Bronchial epithelial cell (primary cell): ENCODE results near the gene KCNN3. TPM values are rescaled to one million over a fixed set of nuclear protein-coding genes. Genes with fewer than 3 reads are reported as not detected.

ENCODE experiments used
- DNase-seq: peaks from one replicate; pipeline ENCODE4 v3.0.0-alpha.2; 2010; ENCODE audit warnings: low read depth
- FAIRE-seq: peaks from 2 replicates; lab custom pipeline; 2011; peaks lifted over from hg19 to GRCh38; lab: Jason Lieb, UNC
- H3K27me3 ChIP-seq: 2 replicates; pipeline ENCODE4 v1.5.1; 2011; ENCODE audit warnings: low read length; ENCODE audit not compliant: control insufficient read depth, insufficient read depth
- H3K36me3 ChIP-seq: 2 replicates; pipeline ENCODE4 v1.5.1; 2011; ENCODE audit warnings: low read length; ENCODE audit not compliant: control insufficient read depth, insufficient read depth
- H3K4me3 ChIP-seq: 2 replicates; pipeline ENCODE4 v1.5.1; 2011; ENCODE audit warnings: mild to moderate bottlenecking, low read depth, low read length, control low read depth
- CTCF ChIP-seq: IDR thresholded peaks from 2 replicates; pipeline ENCODE4 v1.5.1; 2011; ENCODE audit warnings: mild to moderate bottlenecking, moderate library complexity, low read length, control low read depth, inconsistent platforms; ENCODE audit not compliant: insufficient read depth, severe bottlenecking
- total RNA-seq: library from RNA; depleted of rRNA; stranded (reverse); fragments of >200 nt; gene quantifications from 2 replicates; pipeline ENCODE4 v1.2.1, GENCODE V29; 2014

Gene KCNN3
- total RNA-seq, 1 donor from 2014 or later: under 0.01 TPM

- H3K4me3 ChIP-seq: no peak overlapping the region
- H3K27me3 ChIP-seq: no peaks in the 10 kb centered on the region
- DNase-seq: peak; percentile 19
- H3K36me3 ChIP-seq: no peaks in the 10 kb centered on the region
- TF ChIP-seq CTCF: no peak
- no peak for FAIRE-seq
These were observed 92.3 kb downstream of the KCNN3 start for GRCh38 chr1:154777781-154778180.

- no peaks in the 10 kb centered on the region for H3K36me3 ChIP-seq
- no peak for TF ChIP-seq CTCF
- H3K27me3 ChIP-seq: no peaks in the 10 kb centered on the region
- FAIRE-seq: peak; percentile 70
- DNase-seq: peak; percentile 49
- H3K4me3 ChIP-seq: no peak overlapping the region
These were observed 92.9 kb downstream of the KCNN3 start for GRCh38 chr1:154777154-154777553.

GRCh38 chr1:154775621-154776605 lies 94.2 kb downstream of the KCNN3 start:
- FAIRE-seq (no peak), DNase-seq (no peak)
- Histone ChIP-seq H3K4me3 (no peak overlapping the region), H3K27me3 (no peaks in the 10 kb centered on the region), H3K36me3 (no peaks in the 10 kb centered on the region)
- TF ChIP-seq CTCF: no peak

DNA sequence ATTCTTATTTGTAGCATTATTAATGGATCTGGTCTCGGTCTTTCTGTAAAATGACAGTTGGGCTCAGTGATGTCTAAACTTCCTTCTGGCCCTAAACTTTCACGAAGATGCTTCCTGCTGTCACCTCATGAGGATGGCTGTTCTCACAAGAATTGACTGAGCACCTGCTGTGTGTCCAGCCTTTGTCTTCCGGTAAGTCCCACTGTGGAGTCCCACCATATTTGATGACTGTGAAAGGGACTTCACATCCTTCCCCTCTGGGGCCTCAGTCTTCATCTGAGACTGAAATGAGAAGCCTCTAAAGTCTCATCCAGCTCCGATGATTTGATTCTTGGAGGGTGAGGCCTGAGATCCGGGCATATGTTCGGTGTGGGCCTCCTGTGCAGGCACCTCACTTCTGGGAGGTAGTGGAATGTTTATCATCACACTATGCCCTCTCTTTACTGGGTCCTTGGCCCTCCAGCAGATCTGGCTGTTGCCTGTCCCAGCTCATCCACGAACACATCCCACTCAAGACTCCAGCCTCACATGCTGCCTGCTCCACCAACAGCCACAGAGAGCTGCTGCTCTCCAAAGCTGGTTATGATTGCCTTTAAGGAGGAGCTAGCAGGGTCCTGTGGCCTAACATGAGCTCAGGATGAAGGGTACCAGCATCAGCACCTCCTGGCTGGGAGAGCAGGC lies 95.8 kb downstream of the KCNN3 start:
- no peaks in the 10 kb centered on the region for H3K36me3 ChIP-seq
- TF ChIP-seq CTCF: no peak
- peaks cover 1% of the 10 kb centered on the region for H3K27me3 ChIP-seq
- no peak for DNase-seq
- FAIRE-seq: no peak
- no peak overlapping the region for H3K4me3 ChIP-seq

- DNase-seq: no peak
- TF ChIP-seq CTCF: no peak
- Histone ChIP-seq H3K4me3 (no peak overlapping the region), H3K36me3 (no peaks in the 10 kb centered on the region), H3K27me3 (peaks cover 1% of the 10 kb centered on the region)
- FAIRE-seq: no peak
These were observed 96.5 kb downstream of the KCNN3 start for GRCh38 chr1:154773551-154773950.
